H1 (cell line): Measurements from ENCODE around the gene GRIK4. TPM values are rescaled to one million over a fixed set of nuclear protein-coding genes. Genes with fewer than 3 reads are reported as not detected.
A peak's percentile ranks its signal among the peaks of the same experiment; 100 is the strongest.

Experiments
- CTCF ChIA-PET: fragments of 300-600 bp; sonication (Branson Sonifier 250); formaldehyde crosslinking; loops from one replicate; lab custom pipeline; 2021; ENCODE audit not compliant: partially characterized antibody; lab: Charles Lee
- POLR2A ChIA-PET: fragments of 300-600 bp; sonication (Branson Sonifier 250); formaldehyde crosslinking; loops from one replicate; lab custom pipeline; 2021; ENCODE audit warnings: inconsistent platforms; ENCODE audit not compliant: partially characterized antibody; lab: Charles Lee
- DNase-seq, 2 experiments: peaks; one replicate each; pipeline versions ENCODE4 v3.0.0 to v3.0.0-alpha.2; 2010 to 2022; ENCODE audit warnings: low spot score in 2 of 2, low read depth in 1 of 2, mixed read lengths in 1 of 2
- FAIRE-seq: peaks from 2 replicates; lab custom pipeline; 2011; peaks lifted over from hg19 to GRCh38; lab: Jason Lieb, UNC
- H2AFZ ChIP-seq: 2 replicates; pipeline ENCODE4 v1.8.1; 2012; ENCODE audit warnings: low read length, inconsistent platforms
- H2AK5ac ChIP-seq: 2 replicates; pipeline ENCODE4 v1.6.1; 2013; ENCODE audit warnings: low read depth, low read length
- H2BK120ac ChIP-seq: replicated peaks from 2 replicates; pipeline ENCODE3; 2013; ENCODE audit warnings: low read depth, low read length, inconsistent platforms
- H2BK12ac ChIP-seq: 2 replicates; pipeline ENCODE4 v1.6.1; 2013; ENCODE audit warnings: low read depth, low read length
- H2BK15ac ChIP-seq: 2 replicates; pipeline ENCODE4 v1.6.1; 2013; ENCODE audit warnings: low read length
- H2BK20ac ChIP-seq: 2 replicates; pipeline ENCODE4 v1.6.1; 2013; ENCODE audit warnings: low read length
- H2BK5ac ChIP-seq: 2 replicates; pipeline ENCODE4 v1.6.1; 2013; ENCODE audit warnings: low read depth, low read length
- H3K14ac ChIP-seq: 2 replicates; pipeline ENCODE4 v1.6.1; 2013; ENCODE audit warnings: inconsistent platforms; ENCODE audit not compliant: insufficient read length
- H3K18ac ChIP-seq: 2 replicates; pipeline ENCODE4 v1.6.1; 2013; ENCODE audit warnings: low read length; ENCODE audit errors: extremely low read depth
- H3K23ac ChIP-seq: 2 replicates; pipeline ENCODE4 v1.6.1; 2013; ENCODE audit warnings: inconsistent platforms; ENCODE audit not compliant: insufficient read length
- H3K23me2 ChIP-seq: 2 replicates; pipeline ENCODE4 v1.6.1; 2013; ENCODE audit warnings: low read depth, low read length
- H3K27ac ChIP-seq: 2 replicates; pipeline ENCODE4 v1.6.1; 2011; ENCODE audit warnings: low read depth, low read length, inconsistent platforms
- H3K27me3 ChIP-seq, 4 experiments: replicated peaks in 1 of 4; 1 replicate in 1 of 4; 2 replicates in 3 of 4; pipeline versions ENCODE4 v1.6.1 to v1.8.1; 2011 to 2013; ENCODE audit warnings: low read length in 3 of 4, mild to moderate bottlenecking in 3 of 4, inconsistent platforms in 2 of 4, mixed read lengths in 2 of 4, moderate library complexity in 1 of 4; ENCODE audit not compliant: control insufficient read depth in 3 of 4, insufficient read depth in 3 of 4; ENCODE audit errors: extremely low read depth in 1 of 4
- H3K36me3 ChIP-seq, 4 experiments: 2 replicates each; pipeline versions ENCODE4 v1.6.1 to v1.8.1; 2011 to 2013; ENCODE audit warnings: mild to moderate bottlenecking in 4 of 4, low read length in 3 of 4, moderate library complexity in 2 of 4, control low read depth in 1 of 4, inconsistent platforms in 1 of 4; ENCODE audit not compliant: insufficient read depth in 4 of 4, control insufficient read depth in 2 of 4
- H3K4ac ChIP-seq: replicated peaks from 2 replicates; pipeline ENCODE3; 2013; ENCODE audit warnings: low read length, low read depth, mixed read lengths, inconsistent platforms; ENCODE audit not compliant: insufficient read length
- H3K4me1 ChIP-seq, 4 experiments: replicated peaks in 1 of 4; 1 replicate in 1 of 4; 2 replicates in 3 of 4; pipeline versions ENCODE4 v1.6.1 to v1.8.1; 2011 to 2013; ENCODE audit warnings: low read length in 3 of 4, inconsistent platforms in 2 of 4, mixed read lengths in 1 of 4; ENCODE audit not compliant: insufficient read depth in 4 of 4, control insufficient read depth in 3 of 4
- H3K4me2 ChIP-seq, 2 experiments: 2 replicates each; pipeline versions ENCODE4 v1.6.1 to v1.8.1; 2011 to 2013; ENCODE audit warnings: low read depth in 2 of 2, low read length in 2 of 2, control low read depth in 1 of 2, inconsistent platforms in 1 of 2, mild to moderate bottlenecking in 1 of 2; ENCODE audit not compliant: insufficient read depth in 1 of 2
- H3K4me3 ChIP-seq, 4 experiments: fragments of 200-600, 300-600 bp in 1 of 4; sonication (generic), shearing (Covaris generic), sonication (Bioruptor Twin) in 1 of 4; 2 replicates each; pipeline versions ENCODE4 v1.5.1 to v1.8.1; 2011 to 2016; ENCODE audit warnings: low read length in 4 of 4, low read depth in 3 of 4, control low read depth in 2 of 4, inconsistent platforms in 2 of 4, mild to moderate bottlenecking in 2 of 4, mixed read lengths in 1 of 4, moderate library complexity in 1 of 4; ENCODE audit not compliant: insufficient read depth in 2 of 4; ENCODE audit errors: extremely low read depth in 1 of 4
- H3K56ac ChIP-seq: replicated peaks from 2 replicates; pipeline ENCODE3; 2013; ENCODE audit warnings: low read depth, mild to moderate bottlenecking, mixed read lengths, low read length, inconsistent platforms; ENCODE audit not compliant: insufficient read length
- H3K79me1 ChIP-seq: 2 replicates; pipeline ENCODE4 v1.6.1; 2013; ENCODE audit warnings: low read depth, low read length, control low read depth
- H3K79me2 ChIP-seq, 2 experiments: 2 replicates each; pipeline versions ENCODE4 v1.6.1 to v1.8.1; 2012 to 2013; ENCODE audit warnings: low read length in 2 of 2, mild to moderate bottlenecking in 2 of 2, inconsistent platforms in 1 of 2; ENCODE audit not compliant: insufficient read depth in 2 of 2, control insufficient read depth in 1 of 2
- H3K9ac ChIP-seq, 4 experiments: replicated peaks in 1 of 4; 1 replicate in 1 of 4; 2 replicates in 3 of 4; pipeline versions ENCODE4 v1.6.1 to v1.8.1; 2011 to 2013; ENCODE audit warnings: low read depth in 3 of 4, low read length in 3 of 4, control low read depth in 2 of 4, mild to moderate bottlenecking in 2 of 4, moderate library complexity in 2 of 4, inconsistent platforms in 1 of 4; ENCODE audit errors: extremely low read depth in 1 of 4
- H3K9me3 ChIP-seq, 2 experiments: 2 replicates each; pipeline versions ENCODE4 v1.6.1 to v1.8.1; 2012 to 2013; ENCODE audit warnings: mild to moderate bottlenecking in 2 of 2, moderate library complexity in 2 of 2, control low read depth in 1 of 2, inconsistent platforms in 1 of 2, low read depth in 1 of 2, low read length in 1 of 2, mixed read lengths in 1 of 2; ENCODE audit not compliant: insufficient read depth in 2 of 2
- H4K20me1 ChIP-seq, 2 experiments: replicated peaks in 1 of 2; 2 replicates each; pipeline versions ENCODE3 to v1.8.1; 2011 to 2013; ENCODE audit warnings: inconsistent platforms in 2 of 2, low read length in 2 of 2, mild to moderate bottlenecking in 1 of 2; ENCODE audit not compliant: insufficient read depth in 2 of 2, control insufficient read depth in 1 of 2
- H4K5ac ChIP-seq: 2 replicates; pipeline ENCODE4 v1.6.1; 2013; ENCODE audit warnings: low read length, low read depth, mixed read lengths, inconsistent platforms; ENCODE audit not compliant: insufficient read length
- H4K8ac ChIP-seq: 2 replicates; pipeline ENCODE4 v1.8.0; 2013; ENCODE audit warnings: mild to moderate bottlenecking, moderate library complexity, low read length, inconsistent platforms; ENCODE audit not compliant: insufficient read depth; ENCODE audit errors: extremely low read depth
- H4K91ac ChIP-seq: replicated peaks from 2 replicates; pipeline ENCODE3; 2013; ENCODE audit warnings: low read length, mixed read lengths, inconsistent platforms; ENCODE audit not compliant: insufficient read length
- TAF1 ChIP-seq: IDR thresholded peaks from 2 replicates; pipeline ENCODE4 v1.6.1; 2011; ENCODE audit warnings: mild to moderate bottlenecking, low read depth, low read length
- WGBS, 2 experiments: shearing (Covaris generic) in 1 of 2; methylation state at CpG; one replicate each; pipeline versions ENCODE4 v1.1.6 to v1.1.7; 2013 to 2015; ENCODE audit warnings: low lambda C conversion rate in 2 of 2, mixed read lengths in 2 of 2, inconsistent platforms in 1 of 2, low coverage in 1 of 2, missing lambda C conversion rate in 1 of 2; ENCODE audit not compliant: insufficient replicate concordance in 2 of 2, insufficient coverage in 1 of 2, insufficient read length in 1 of 2; ENCODE audit errors: extremely low coverage in 1 of 2, missing lambda C conversion rate in 1 of 2; 5-methylcytosine and 5-hydroxymethylcytosine counted together
- polyA plus RNA-seq, 7 experiments: library from polyadenylated mRNA; depleted of rRNA in 3 of 7; stranded (reverse) in 5 of 7; unstranded in 2 of 7; fragments of >200 nt in 5 of 7; fragments of 200-250 nt in 2 of 7; gene quantifications; 1 replicate in 5 of 7; 2 replicates in 1 of 7; 4 replicates in 1 of 7; pipeline versions ENCODE4 v1.2.1 to v1.2.3, GENCODE V29; 2011 to 2013; ENCODE audit warnings: missing spikeins in 2 of 7, mixed read lengths in 2 of 7
- total RNA-seq: library from RNA; stranded (reverse); fragmentation: NEBNext Ultra II Directional; extraction: Animal tissue kit (Norgen Biotek cat#: 25700); gene quantifications from 2 replicates; pipeline ENCODE4 v1.2.1, GENCODE V29; 2021

The GRIK4 gene
- total and polyA plus RNA-seq, 2 of the 8 experiments (the other 6 are each of a cell fraction or from before 2014, with no cell fraction given), result 1.2 to 2.9 TPM

DNA sequence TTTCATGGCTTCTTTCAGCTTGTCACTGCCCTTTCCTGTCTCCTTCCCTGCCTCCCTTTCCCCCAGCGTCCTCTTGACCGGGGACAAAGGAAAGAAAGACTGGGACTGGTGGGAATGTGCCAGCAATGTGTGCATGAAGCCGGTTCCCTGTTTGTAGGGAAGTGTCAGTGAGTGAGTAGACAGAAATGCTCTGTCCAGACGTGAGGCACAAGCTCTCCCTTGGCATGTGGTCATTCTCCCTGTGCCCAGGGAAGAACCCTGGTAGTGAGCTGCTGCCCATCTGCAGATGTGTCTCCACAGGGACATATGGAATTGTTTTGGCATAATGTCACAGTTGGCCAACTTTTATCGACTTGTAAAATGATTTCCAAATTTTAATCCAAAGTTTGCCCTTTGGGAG is 426.0 kb downstream of the GRIK4 start:
- Histone ChIP-seq H3K23ac (no peak overlapping the region), H3K36me3 (no peaks in the 10 kb centered on the region), H3K4ac (no peak overlapping the region), H3K79me1 (no peaks in the 10 kb centered on the region), H3K14ac (no peak overlapping the region), H3K27ac (no peak overlapping the region), H2BK5ac (no peak overlapping the region), H3K9ac (no peak overlapping the region), H3K4me2 (no peak overlapping the region), H4K20me1 (no peaks in the 10 kb centered on the region), H3K23me2 (no peaks in the 10 kb centered on the region), H2BK15ac (no peak overlapping the region), H2BK12ac (no peak overlapping the region), H4K91ac (no peak overlapping the region), H2BK120ac (no peak overlapping the region), H3K9me3 (no peaks in the 10 kb centered on the region), H2AFZ (no peak overlapping the region), H3K56ac (no peak overlapping the region), H4K5ac (no peak overlapping the region), H2AK5ac (0 out of 2 replicates have a peak overlapping the region, but pooled peaks have one; percentile 11), H3K4me3 (no peak overlapping the region), H2BK20ac (no peak overlapping the region), H3K27me3 (peaks cover 0 to 3% (median 0%) of the 10 kb centered on the region in 4 experiments; a peak in 1 of 7 replicates), H3K4me1 (peaks cover 2 to 7% (median 6%) of the 10 kb centered on the region in 4 experiments; a peak in 6 of 7 replicates), H4K8ac (no peak overlapping the region), H3K79me2 (no peaks in the 10 kb centered on the region), H3K18ac (no peak overlapping the region)
- ChIA-PET CTCF (interaction anchor here (1.1 to 12.8 kb wide), 5 partner anchors 12 to 277 kb away, joined by 3 to 218 read pairs (median 3); no protein-coding TSS in a partner anchor), POLR2A (no interaction called here)
- FAIRE-seq, result no peak
- 71% methylated on average over 5 of the region's 5 CpGs; no CpG with 5 or more reads in 1 of the 2 experiments for WGBS, 2 experiments
- no peak for DNase-seq
- no peak for TF ChIP-seq TAF1
